Esophagus muscularis mucosa (tissue), 4 donors: ENCODE measurements around the gene GNG7.

Experiments used
- CTCF ChIP-seq, 3 experiments: fragments of 200-600 bp in 2 of 3; fragments of 450-650 bp in 1 of 3; sonication (generic) in 2 of 3; IDR thresholded peaks; one replicate each; pipeline ENCODE4 v1.5.1; 2017 to 2019; ENCODE audit warnings: antibody characterized with exemption in 3 of 3, mild to moderate bottlenecking in 2 of 3, moderate library complexity in 1 of 3
- EP300 ChIP-seq: sonication (generic); formaldehyde crosslinking; IDR thresholded peaks from one replicate; pipeline ENCODE4 v1.6.1; 2017; ENCODE audit warnings: antibody characterized with exemption
- POLR2A ChIP-seq: fragments of 450-650 bp; IDR thresholded peaks from one replicate; pipeline ENCODE4 v1.6.1; 2017; ENCODE audit warnings: antibody characterized with exemption, moderate library complexity, mild to moderate bottlenecking, low read depth
- POLR2AphosphoS5 ChIP-seq, 2 donors: sonication (generic); formaldehyde crosslinking; IDR thresholded peaks; one replicate each; pipeline ENCODE4 v1.6.1; 2017; ENCODE audit warnings: antibody characterized with exemption in 2 of 2

GRCh38 chr19:2551172-2551863 lies 151.2 kb downstream of the GNG7 start:
- TF ChIP-seq CTCF (IDR thresholded peaks at IDR 0.05) (no peak), POLR2AphosphoS5 (IDR thresholded peaks at IDR 0.05) (no peak), EP300 (no peak), POLR2A (no peak)
